ENCODE results near the gene TLX1. TPM values are rescaled to one million over a fixed set of nuclear protein-coding genes. Genes with fewer than 3 reads are reported as not detected.

Gene TLX1
- total RNA-seq, 4 donors from 2014 or later = not detected

DNA sequence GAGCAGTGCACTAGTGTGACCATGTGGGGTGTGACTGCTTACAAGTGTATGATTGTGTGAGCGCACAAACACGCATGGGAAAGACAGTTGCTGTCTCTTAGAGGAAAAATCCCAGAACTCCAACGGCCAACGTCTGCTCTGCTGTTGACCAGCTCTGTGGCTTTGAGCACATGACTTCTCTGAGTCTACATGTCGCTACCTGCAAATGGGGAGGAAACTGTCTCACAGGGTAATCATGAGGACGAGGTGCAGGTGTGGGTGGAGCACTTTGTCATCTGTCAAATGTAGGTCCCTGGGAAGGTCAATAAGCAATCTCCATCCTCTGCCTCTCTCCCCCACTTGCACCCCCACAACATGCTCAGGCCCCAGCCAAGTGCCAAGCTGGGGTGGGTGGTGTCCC lies 31.2 kb upstream of the TLX1 start:
- Histone ChIP-seq H3K4me3 (no peak overlapping the region), H3K27me3 (peaks cover 0 to 5% of the 10 kb centered on the region in 2 donors), H3K4me1 (no peaks in the 10 kb centered on the region), H3K36me3 (no peaks in the 10 kb centered on the region), H3K27ac (no peak overlapping the region), H3K9me3 (no peaks in the 10 kb centered on the region)
- no peak for DNase-seq
- TF ChIP-seq, protein P1, sequence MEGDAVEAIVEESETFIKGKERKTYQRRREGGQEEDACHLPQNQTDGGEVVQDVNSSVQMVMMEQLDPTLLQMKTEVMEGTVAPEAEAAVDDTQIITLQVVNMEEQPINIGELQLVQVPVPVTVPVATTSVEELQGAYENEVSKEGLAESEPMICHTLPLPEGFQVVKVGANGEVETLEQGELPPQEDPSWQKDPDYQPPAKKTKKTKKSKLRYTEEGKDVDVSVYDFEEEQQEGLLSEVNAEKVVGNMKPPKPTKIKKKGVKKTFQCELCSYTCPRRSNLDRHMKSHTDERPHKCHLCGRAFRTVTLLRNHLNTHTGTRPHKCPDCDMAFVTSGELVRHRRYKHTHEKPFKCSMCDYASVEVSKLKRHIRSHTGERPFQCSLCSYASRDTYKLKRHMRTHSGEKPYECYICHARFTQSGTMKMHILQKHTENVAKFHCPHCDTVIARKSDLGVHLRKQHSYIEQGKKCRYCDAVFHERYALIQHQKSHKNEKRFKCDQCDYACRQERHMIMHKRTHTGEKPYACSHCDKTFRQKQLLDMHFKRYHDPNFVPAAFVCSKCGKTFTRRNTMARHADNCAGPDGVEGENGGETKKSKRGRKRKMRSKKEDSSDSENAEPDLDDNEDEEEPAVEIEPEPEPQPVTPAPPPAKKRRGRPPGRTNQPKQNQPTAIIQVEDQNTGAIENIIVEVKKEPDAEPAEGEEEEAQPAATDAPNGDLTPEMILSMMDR (IDR thresholded peaks at IDR 0.05) = no peak
- no peak for TF ChIP-seq POLR2A (IDR thresholded peaks at IDR 0.05)
- intact Hi-C loops (cut with DNase I; ENCODE audit: low total_unique reads) = no loop called here

DNA sequence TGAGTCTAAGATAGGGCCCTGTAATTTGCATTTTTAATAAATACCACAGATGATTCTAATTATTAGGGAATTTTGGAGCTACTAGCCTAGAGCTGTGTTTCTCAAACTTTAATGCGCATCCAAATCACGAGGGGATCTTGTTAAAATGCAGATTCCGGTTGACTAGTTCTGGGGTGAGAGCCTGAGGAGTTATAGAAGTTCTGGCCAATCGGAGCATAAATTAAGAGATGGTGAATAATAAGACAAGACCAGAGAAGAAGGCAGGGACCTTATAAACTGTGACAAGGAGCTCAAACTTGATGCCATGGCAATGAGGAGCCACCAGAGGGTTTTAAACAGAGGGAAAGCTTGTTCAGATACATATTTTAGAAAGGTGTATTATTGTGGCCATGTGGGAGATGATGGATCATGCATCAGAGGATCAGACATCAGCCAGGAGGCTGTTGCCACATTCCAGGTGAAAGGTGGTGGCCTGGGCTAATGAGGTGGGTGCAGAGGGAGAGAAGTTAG lies 29.7 kb upstream of the TLX1 start:
- TF ChIP-seq, protein P1 (IDR thresholded peaks at IDR 0.05) = no peak
- no peak for TF ChIP-seq POLR2A (IDR thresholded peaks at IDR 0.05)
- Histone ChIP-seq H3K27ac (no peak overlapping the region), H3K4me1 (no peaks in the 10 kb centered on the region), H3K36me3 (no peaks in the 10 kb centered on the region), H3K27me3 (peaks cover 0 to 5% of the 10 kb centered on the region in 2 donors), H3K9me3 (no peaks in the 10 kb centered on the region), H3K4me3 (no peak overlapping the region)
- no peak for DNase-seq
- intact Hi-C loops (cut with DNase I; ENCODE audit: low total_unique reads) = no loop called here

DNA sequence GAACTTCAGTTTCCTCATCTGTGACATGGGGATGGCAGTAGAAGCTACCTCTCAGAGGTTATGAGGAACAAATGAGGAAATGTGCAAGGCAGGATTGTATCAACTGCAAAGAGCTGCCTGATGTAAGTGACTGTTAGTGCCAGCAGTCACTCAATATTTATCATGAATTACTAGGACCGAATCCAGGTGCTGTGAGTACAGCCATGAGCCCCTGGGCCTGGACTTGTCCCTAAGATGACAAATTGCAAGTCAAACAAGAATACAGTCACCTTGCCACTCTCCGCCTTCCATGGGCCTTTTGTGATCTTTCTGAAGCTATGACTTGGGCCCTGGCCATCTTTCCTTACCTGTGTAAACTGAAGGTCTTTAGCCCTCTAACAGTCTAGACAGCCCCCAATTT lies 27.7 kb upstream of the TLX1 start:
- Histone ChIP-seq H3K4me3 (no peak overlapping the region), H3K27me3 (peaks cover 0 to 5% of the 10 kb centered on the region in 2 donors), H3K36me3 (no peaks in the 10 kb centered on the region), H3K4me1 (no peaks in the 10 kb centered on the region), H3K9me3 (no peaks in the 10 kb centered on the region), H3K27ac (no peak overlapping the region)
- DNase-seq = no peak
- TF ChIP-seq POLR2A (IDR thresholded peaks at IDR 0.05) = no peak
- TF ChIP-seq, protein P1 (IDR thresholded peaks at IDR 0.05) = no peak
- intact Hi-C loops (cut with DNase I; ENCODE audit: low total_unique reads) = no loop called here

DNA sequence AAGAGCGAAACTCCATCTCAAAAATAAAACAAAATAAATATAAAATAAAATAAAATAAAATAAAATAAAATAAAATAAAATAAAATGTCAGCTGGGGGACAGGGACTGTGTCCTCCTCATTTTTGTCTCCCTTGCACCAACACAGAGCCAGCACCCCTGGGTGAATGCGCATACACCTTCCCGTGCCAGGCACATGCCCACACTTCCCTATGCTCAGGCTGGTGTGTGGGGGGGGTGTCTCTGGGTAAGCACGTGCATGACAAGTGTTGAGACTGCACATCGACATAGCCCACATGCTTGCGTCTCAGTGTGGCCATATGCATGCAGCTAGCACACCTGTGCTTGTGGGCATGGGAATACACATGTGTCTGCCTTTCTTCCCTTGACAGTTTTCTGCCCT lies 24.7 kb upstream of the TLX1 start:
- Histone ChIP-seq H3K4me1 (no peaks in the 10 kb centered on the region), H3K36me3 (no peaks in the 10 kb centered on the region), H3K27me3 (no peaks in the 10 kb centered on the region), H3K27ac (no peak overlapping the region), H3K9me3 (no peaks in the 10 kb centered on the region), H3K4me3 (no peak overlapping the region)
- intact Hi-C loops (cut with DNase I; ENCODE audit: low total_unique reads) = no loop called here
- TF ChIP-seq, protein P1 (IDR thresholded peaks at IDR 0.05) = no peak
- TF ChIP-seq POLR2A (IDR thresholded peaks at IDR 0.05) = no peak
- DNase-seq = no peak

DNA sequence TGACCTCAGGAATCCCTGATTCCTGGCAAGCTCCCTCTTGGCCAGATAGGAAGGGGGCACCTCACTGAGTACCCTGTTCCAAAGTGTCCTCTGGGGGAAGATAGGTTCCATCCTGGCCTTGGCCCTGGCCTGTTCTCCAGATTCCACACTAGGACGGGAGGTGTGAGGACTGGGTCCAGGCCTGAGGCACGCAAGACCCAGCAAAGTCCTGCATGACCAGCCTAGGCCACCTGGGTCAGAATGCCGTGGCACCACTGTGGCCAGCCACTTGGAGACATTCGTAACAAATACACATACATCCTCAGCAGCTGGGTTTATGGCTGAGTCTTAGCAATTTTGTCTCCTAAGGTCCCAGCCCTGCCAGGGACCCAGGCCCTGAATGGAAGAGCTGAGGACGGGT lies 23.3 kb upstream of the TLX1 start:
- no peak overlapping the region for H3K4me3 ChIP-seq
- no peak for TF ChIP-seq POLR2A (IDR thresholded peaks at IDR 0.05)
- TF ChIP-seq, protein P1 (IDR thresholded peaks at IDR 0.05) = no peak
- no peaks in the 10 kb centered on the region for H3K27me3 ChIP-seq
- no peaks in the 10 kb centered on the region for H3K36me3 ChIP-seq
- intact Hi-C loops (cut with DNase I; ENCODE audit: low total_unique reads) = no loop called here
- no peaks in the 10 kb centered on the region for H3K9me3 ChIP-seq
- DNase-seq = no peak
- H3K4me1 ChIP-seq = no peaks in the 10 kb centered on the region
- H3K27ac ChIP-seq = no peak overlapping the region
